Measurements from ENCODE around the gene GPR37L1. TPM values are rescaled to one million over a fixed set of nuclear protein-coding genes. Genes with fewer than 3 reads are reported as not detected.

GPR37L1 gene
- polyA plus RNA-seq, 1 donor from 2014 or later: not detected

GRCh38 chr1:202153284-202153683 lies 30.6 kb downstream of the GPR37L1 start:
- no peak for TF ChIP-seq SMC3 (conservative IDR thresholded peaks at IDR 0.05; ENCODE audit: poor library complexity)
- TF ChIP-seq CTCF (IDR thresholded peaks at IDR 0.05; ENCODE audit: poor library complexity, severe bottlenecking): no peak
- no peak for TF ChIP-seq EP300 (conservative IDR thresholded peaks at IDR 0.05; ENCODE audit: poor library complexity, severe bottlenecking)
- TF ChIP-seq TAF1 (IDR thresholded peaks at IDR 0.05; ENCODE audit: low read depth): no peak
- no peak for TF ChIP-seq RAD21 (conservative IDR thresholded peaks at IDR 0.05)
- TF ChIP-seq REST (IDR thresholded peaks at IDR 0.05; ENCODE audit: borderline replicate concordance): no peak
- no peak for TF ChIP-seq MXI1 (conservative IDR thresholded peaks at IDR 0.05; ENCODE audit: poor library complexity, severe bottlenecking)
- no peak for TF ChIP-seq POLR2AphosphoS5 (IDR thresholded peaks at IDR 0.05)
- no peak overlapping the region for H3K4me3 ChIP-seq (ENCODE audit: low read length)
- no peaks in the 10 kb centered on the region for H3K27me3 ChIP-seq (ENCODE audit: insufficient read depth, low read depth, low read length)
- no peak overlapping the region for H3K27ac ChIP-seq (ENCODE audit: low read length)
- H3K36me3 ChIP-seq (ENCODE audit: insufficient read depth, low read length): no peaks in the 10 kb centered on the region
- no peaks in the 10 kb centered on the region for H3F3A ChIP-seq (ENCODE audit: insufficient read depth, low read length, poor library complexity, severe bottlenecking)
- H3K4me2 ChIP-seq (ENCODE audit: low read length): no peak overlapping the region
- no peaks in the 10 kb centered on the region for H4K20me1 ChIP-seq (ENCODE audit: insufficient read depth)
- H3K79me2 ChIP-seq (replicated peaks; ENCODE audit: insufficient read depth, low read length): no peaks in the 10 kb centered on the region
- H2AFZ ChIP-seq (ENCODE audit: low read depth, low read length): no peak overlapping the region
- H3K9ac ChIP-seq (ENCODE audit: low read length): no peak overlapping the region
- no peaks in the 10 kb centered on the region for H3K9me2 ChIP-seq (ENCODE audit: insufficient read depth, low read length)
- H3K9me3 ChIP-seq (ENCODE audit: low read length): no peaks in the 10 kb centered on the region

- TF ChIP-seq SMC3 (conservative IDR thresholded peaks at IDR 0.05; ENCODE audit: poor library complexity) (no peak), CTCF (IDR thresholded peaks at IDR 0.05; ENCODE audit: poor library complexity, severe bottlenecking) (no peak), TAF1 (IDR thresholded peaks at IDR 0.05; ENCODE audit: low read depth) (no peak), MXI1 (conservative IDR thresholded peaks at IDR 0.05; ENCODE audit: poor library complexity, severe bottlenecking) (no peak), REST (IDR thresholded peaks at IDR 0.05; ENCODE audit: borderline replicate concordance) (no peak), POLR2AphosphoS5 (IDR thresholded peaks at IDR 0.05) (no peak), RAD21 (conservative IDR thresholded peaks at IDR 0.05) (no peak), EZH2 (IDR thresholded peaks at IDR 0.05; ENCODE audit: borderline replicate concordance, insufficient read depth, low read length, poor library complexity, severe bottlenecking) (no peak), EP300 (conservative IDR thresholded peaks at IDR 0.05; ENCODE audit: poor library complexity, severe bottlenecking) (no peak)
- Histone ChIP-seq H3K9me2 (ENCODE audit: insufficient read depth, low read length) (no peaks in the 10 kb centered on the region), H3K9ac (ENCODE audit: low read length) (no peak overlapping the region), H3K79me2 (replicated peaks; ENCODE audit: insufficient read depth, low read length) (no peaks in the 10 kb centered on the region), H3K9me3 (ENCODE audit: low read length) (no peaks in the 10 kb centered on the region), H3K4me3 (ENCODE audit: low read length) (no peak overlapping the region), H3K27me3 (ENCODE audit: insufficient read depth, low read depth, low read length) (no peaks in the 10 kb centered on the region), H2AFZ (ENCODE audit: low read depth, low read length) (no peak overlapping the region), H4K20me1 (ENCODE audit: insufficient read depth) (no peaks in the 10 kb centered on the region), H3K27ac (ENCODE audit: low read length) (no peak overlapping the region), H3K36me3 (ENCODE audit: insufficient read depth, low read length) (no peaks in the 10 kb centered on the region), H3F3A (ENCODE audit: insufficient read depth, low read length, poor library complexity, severe bottlenecking) (no peaks in the 10 kb centered on the region), H3K4me2 (ENCODE audit: low read length) (no peak overlapping the region)
These were observed 31.5 kb downstream of the GPR37L1 start for GRCh38 chr1:202154148-202154765.
